WTC11 (cell line): Measurements from ENCODE around the gene OASL. TPM values are rescaled to one million over a fixed set of nuclear protein-coding genes. Genes with fewer than 3 reads are reported as not detected.

Source experiments
- ATAC-seq: fragments of 200-7000 bp; cut with Tn5 transposase; 2 replicates; pipeline ENCODE4 v1.10.0; 2021; ENCODE audit warnings: mild to moderate bottlenecking, moderate library complexity
- CTCF ChIA-PET: fragments of 300-600 bp; sonication (Branson Sonifier 250); formaldehyde crosslinking; loops from one replicate; lab custom pipeline; 2021; ENCODE audit warnings: antibody characterized with exemption; lab: Charles Lee
- POLR2A ChIA-PET: fragments of 350-600 bp; sonication (Branson Sonifier 250); formaldehyde crosslinking; loops from one replicate; lab custom pipeline; 2021; ENCODE audit warnings: antibody characterized with exemption; lab: Charles Lee
- DNase-seq: peaks from one replicate; pipeline ENCODE4 v3.0.0; 2021; ENCODE audit warnings: low spot score
- H3K27ac Mint-ChIP-seq: 2 replicates; pipeline ENCODE4 v1.8.0; 2021; ENCODE audit warnings: mixed read lengths
- H3K27me3 Mint-ChIP-seq: 2 replicates; pipeline ENCODE4 v1.8.0; 2021; ENCODE audit warnings: low read depth, mild to moderate bottlenecking, moderate library complexity, mixed read lengths
- H3K36me3 Mint-ChIP-seq: 2 replicates; pipeline ENCODE4 v1.8.0; 2021; ENCODE audit warnings: mixed read lengths
- H3K4me1 Mint-ChIP-seq: 2 replicates; pipeline ENCODE4 v1.8.0; 2022; ENCODE audit warnings: mixed read lengths
- H3K4me3 Mint-ChIP-seq: 2 replicates; pipeline ENCODE4 v1.8.0; 2021; ENCODE audit warnings: mild to moderate bottlenecking, moderate library complexity, mixed read lengths
- H3K9me3 Mint-ChIP-seq: 2 replicates; pipeline ENCODE4 v1.8.0; 2021; ENCODE audit warnings: mixed read lengths
- E2F5 ChIP-seq: sonication (generic); formaldehyde crosslinking; IDR thresholded peaks from 2 replicates; pipeline ENCODE4 v1.8.1; 2022; ENCODE audit warnings: mild to moderate bottlenecking, moderate library complexity, missing genetic modification reagents
- HMGA2 ChIP-seq: fragments of 250-450 bp; sonication (Bioruptor Pico); IDR thresholded peaks from 2 replicates; pipeline ENCODE4 v1.4.0; 2021; ENCODE audit warnings: mild to moderate bottlenecking, moderate library complexity
- KAT7 ChIP-seq: sonication (generic); formaldehyde crosslinking; IDR thresholded peaks from 2 replicates; pipeline ENCODE4 v1.8.1; 2023; ENCODE audit warnings: missing genetic modification reagents, mild to moderate bottlenecking, borderline replicate concordance
- MYBL2 ChIP-seq: sonication (generic); formaldehyde crosslinking; IDR thresholded peaks from 2 replicates; pipeline ENCODE4 v1.8.1; 2023; ENCODE audit warnings: mild to moderate bottlenecking, moderate library complexity, missing genetic modification reagents
- NR2C2 ChIP-seq: sonication (generic); formaldehyde crosslinking; IDR thresholded peaks from 2 replicates; pipeline ENCODE4 v1.8.0; 2022; ENCODE audit warnings: mild to moderate bottlenecking, missing genetic modification reagents
- OVOL2 ChIP-seq: fragments of 250-450 bp; sonication (Bioruptor Pico); IDR thresholded peaks from 2 replicates; pipeline ENCODE4 v1.9.0; 2021; ENCODE audit warnings: mild to moderate bottlenecking, borderline replicate concordance
- RELA ChIP-seq: sonication (generic); formaldehyde crosslinking; IDR thresholded peaks from 2 replicates; pipeline ENCODE4 v1.8.1; 2022; ENCODE audit warnings: missing genetic modification reagents, mild to moderate bottlenecking, borderline replicate concordance
- RORB ChIP-seq: fragments of 250-450 bp; sonication (Bioruptor Pico); IDR thresholded peaks from 2 replicates; pipeline ENCODE4 v1.9.0; 2021; ENCODE audit warnings: mild to moderate bottlenecking
- SMAD3 ChIP-seq: sonication (generic); formaldehyde crosslinking; IDR thresholded peaks from 2 replicates; pipeline ENCODE4 v1.8.0; 2022; ENCODE audit warnings: missing genetic modification reagents, mild to moderate bottlenecking, borderline replicate concordance
- TCF7 ChIP-seq: sonication (generic); formaldehyde crosslinking; IDR thresholded peaks from 2 replicates; pipeline ENCODE4 v1.8.0; 2022; ENCODE audit warnings: mild to moderate bottlenecking, low read depth, missing genetic modification reagents, moderate library complexity
- ZBTB21 ChIP-seq: sonication (generic); formaldehyde crosslinking; IDR thresholded peaks from 2 replicates; pipeline ENCODE4 v1.8.1; 2023; ENCODE audit warnings: mild to moderate bottlenecking, missing genetic modification reagents, borderline replicate concordance
- ZNF138 ChIP-seq: sonication (generic); formaldehyde crosslinking; conservative IDR thresholded peaks from 2 replicates; pipeline ENCODE4 v1.8.1; 2022; ENCODE audit warnings: mild to moderate bottlenecking, moderate library complexity, missing genetic modification reagents
- ZNF219 ChIP-seq: sonication (generic); formaldehyde crosslinking; IDR thresholded peaks from 2 replicates; pipeline ENCODE4 v1.8.0; 2023; ENCODE audit warnings: missing genetic modification reagents, mild to moderate bottlenecking, borderline replicate concordance
- ZNF263 ChIP-seq: sonication (generic); formaldehyde crosslinking; IDR thresholded peaks from 2 replicates; pipeline ENCODE4 v1.8.1; 2022; ENCODE audit warnings: low read depth, mild to moderate bottlenecking, moderate library complexity, missing genetic modification reagents
- ZNF396 ChIP-seq: fragments of 250-450 bp; sonication (Bioruptor Pico); IDR thresholded peaks from 2 replicates; pipeline ENCODE4 v1.8.0; 2021; ENCODE audit warnings: mild to moderate bottlenecking, moderate library complexity, borderline replicate concordance
- total RNA-seq: library from RNA; stranded (reverse); gene quantifications from 3 replicates; pipeline ENCODE4 v1.2.3, GENCODE V29; 2021
- TF ChIP-seq, protein P1 (sequence below): fragments of 250-450 bp; sonication (Bioruptor Pico); conservative IDR thresholded peaks from 2 replicates; pipeline ENCODE4 v1.9.0; 2021; ENCODE audit warnings: mild to moderate bottlenecking
- TF ChIP-seq, protein P2 (sequence below): sonication (generic); formaldehyde crosslinking; IDR thresholded peaks from 2 replicates; pipeline ENCODE4 v1.8.1; 2023; ENCODE audit warnings: mild to moderate bottlenecking, missing genetic modification reagents, moderate library complexity
- TF ChIP-seq, protein P3 (sequence below): fragments of 200-600 bp; IDR thresholded peaks from 2 replicates; pipeline ENCODE4 v1.8.0; 2022; ENCODE audit warnings: antibody characterized with exemption
- TF ChIP-seq, protein P4 (sequence below): sonication (generic); formaldehyde crosslinking; IDR thresholded peaks from 2 replicates; pipeline ENCODE4 v1.8.1; 2023; ENCODE audit warnings: mild to moderate bottlenecking, missing genetic modification reagents
- TF ChIP-seq, protein P5 (sequence below): sonication (generic); formaldehyde crosslinking; IDR thresholded peaks from 2 replicates; pipeline ENCODE4 v1.8.1; 2023; ENCODE audit warnings: mild to moderate bottlenecking, moderate library complexity, missing genetic modification reagents

The OASL gene
- total RNA-seq, 1 experiment from 2014 or later: 0.28 TPM

DNA sequence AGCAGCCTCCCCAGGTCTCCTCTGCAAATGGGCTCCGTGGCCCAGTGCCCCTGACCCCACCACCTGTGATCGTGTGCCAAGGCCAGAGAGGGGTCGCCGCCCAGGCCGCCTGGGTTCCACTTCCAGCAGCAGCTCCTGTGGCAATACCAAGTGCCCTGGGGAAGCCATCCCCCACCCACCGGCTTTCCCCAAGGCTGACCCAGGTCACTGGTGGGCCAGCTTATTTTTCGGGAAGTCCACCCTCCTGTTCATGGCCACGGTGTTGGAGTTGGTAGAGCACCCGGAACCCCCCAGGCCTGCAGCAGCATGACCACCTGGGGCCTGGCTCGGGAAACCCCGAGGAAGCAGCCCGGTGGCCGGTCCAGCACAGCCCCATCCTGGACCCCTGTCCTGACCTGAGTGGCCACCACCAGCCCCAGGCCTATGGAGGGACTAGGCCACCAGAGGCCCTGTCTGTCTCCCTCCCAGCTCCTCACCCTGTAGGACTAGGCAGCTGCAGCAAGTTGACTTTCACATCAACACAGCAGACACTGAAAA lies 40.8 kb upstream of the OASL start:
- CTCF ChIA-PET: interaction anchor here (1.2 to 2.0 kb wide), 3 partner anchors 20 to 75 kb away, joined by 3 to 4 read pairs (median 4); no protein-coding TSS in a partner anchor
- ATAC-seq (no peak), DNase-seq (no peak)
- POLR2A ChIA-PET: no interaction called here
- Mint-ChIP-seq H3K4me3 (no peak overlapping the region), H3K4me1 (no peaks in the 10 kb centered on the region), H3K9me3 (peaks cover 16% of the 10 kb centered on the region), H3K36me3 (peaks cover 11% of the 10 kb centered on the region), H3K27me3 (no peaks in the 10 kb centered on the region), H3K27ac (no peak overlapping the region)
- TF ChIP-seq TCF7 (no peak), NR2C2 (CRISPR knock-in tag) (no peak), RELA (no peak), KAT7 (CRISPR knock-in tag) (no peak), HMGA2 (CRISPR knock-in tag) (no peak), RORB (no peak), ZNF219 (no peak), MYBL2 (CRISPR knock-in tag) (no peak), E2F5 (CRISPR knock-in tag) (no peak), ZNF396 (CRISPR knock-in tag) (no peak), SMAD3 (CRISPR knock-in tag) (no peak), ZNF138 (CRISPR knock-in tag) (no peak), ZNF263 (no peak), ZBTB21 (CRISPR knock-in tag) (no peak), OVOL2 (no peak)
- TF ChIP-seq, protein P1, sequence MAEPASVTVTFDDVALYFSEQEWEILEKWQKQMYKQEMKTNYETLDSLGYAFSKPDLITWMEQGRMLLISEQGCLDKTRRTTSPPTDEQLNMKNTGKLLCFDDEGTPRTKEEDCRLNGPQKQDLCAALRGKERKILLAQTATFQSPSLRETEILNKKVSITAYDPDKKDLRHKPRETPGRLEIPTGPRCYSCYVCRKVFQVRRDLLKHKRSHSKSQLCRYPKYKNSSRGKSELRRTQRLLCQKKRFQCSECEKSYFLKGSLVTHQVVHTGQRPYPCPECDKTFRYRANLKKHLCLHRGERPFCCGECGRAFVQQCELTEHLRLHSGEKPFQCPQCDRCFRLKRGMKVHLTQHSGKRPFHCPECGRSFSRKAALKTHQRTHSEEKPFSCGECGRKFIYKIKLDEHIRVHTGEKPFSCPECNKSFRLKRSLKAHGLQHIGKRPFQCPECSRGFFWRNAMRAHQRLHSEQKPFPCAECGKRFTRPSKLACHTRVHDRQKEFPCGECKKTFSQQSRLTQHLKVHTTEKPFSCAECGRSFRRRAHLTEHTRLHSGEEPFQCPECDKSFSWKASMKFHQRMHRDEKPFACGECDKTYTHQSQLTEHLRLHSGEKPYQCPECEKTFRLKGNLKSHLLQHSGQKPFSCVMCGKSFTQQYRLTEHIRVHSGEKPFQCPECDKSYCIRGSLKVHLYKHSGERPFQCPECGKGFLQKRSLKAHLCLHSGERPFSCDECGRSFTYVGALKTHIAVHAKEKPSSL: no peak
- TF ChIP-seq, protein P2, sequence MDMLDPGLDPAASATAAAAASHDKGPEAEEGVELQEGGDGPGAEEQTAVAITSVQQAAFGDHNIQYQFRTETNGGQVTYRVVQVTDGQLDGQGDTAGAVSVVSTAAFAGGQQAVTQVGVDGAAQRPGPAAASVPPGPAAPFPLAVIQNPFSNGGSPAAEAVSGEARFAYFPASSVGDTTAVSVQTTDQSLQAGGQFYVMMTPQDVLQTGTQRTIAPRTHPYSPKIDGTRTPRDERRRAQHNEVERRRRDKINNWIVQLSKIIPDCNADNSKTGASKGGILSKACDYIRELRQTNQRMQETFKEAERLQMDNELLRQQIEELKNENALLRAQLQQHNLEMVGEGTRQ (CRISPR knock-in tag): no peak
- TF ChIP-seq, protein P3, sequence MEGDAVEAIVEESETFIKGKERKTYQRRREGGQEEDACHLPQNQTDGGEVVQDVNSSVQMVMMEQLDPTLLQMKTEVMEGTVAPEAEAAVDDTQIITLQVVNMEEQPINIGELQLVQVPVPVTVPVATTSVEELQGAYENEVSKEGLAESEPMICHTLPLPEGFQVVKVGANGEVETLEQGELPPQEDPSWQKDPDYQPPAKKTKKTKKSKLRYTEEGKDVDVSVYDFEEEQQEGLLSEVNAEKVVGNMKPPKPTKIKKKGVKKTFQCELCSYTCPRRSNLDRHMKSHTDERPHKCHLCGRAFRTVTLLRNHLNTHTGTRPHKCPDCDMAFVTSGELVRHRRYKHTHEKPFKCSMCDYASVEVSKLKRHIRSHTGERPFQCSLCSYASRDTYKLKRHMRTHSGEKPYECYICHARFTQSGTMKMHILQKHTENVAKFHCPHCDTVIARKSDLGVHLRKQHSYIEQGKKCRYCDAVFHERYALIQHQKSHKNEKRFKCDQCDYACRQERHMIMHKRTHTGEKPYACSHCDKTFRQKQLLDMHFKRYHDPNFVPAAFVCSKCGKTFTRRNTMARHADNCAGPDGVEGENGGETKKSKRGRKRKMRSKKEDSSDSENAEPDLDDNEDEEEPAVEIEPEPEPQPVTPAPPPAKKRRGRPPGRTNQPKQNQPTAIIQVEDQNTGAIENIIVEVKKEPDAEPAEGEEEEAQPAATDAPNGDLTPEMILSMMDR: no peak
- TF ChIP-seq, protein P4, sequence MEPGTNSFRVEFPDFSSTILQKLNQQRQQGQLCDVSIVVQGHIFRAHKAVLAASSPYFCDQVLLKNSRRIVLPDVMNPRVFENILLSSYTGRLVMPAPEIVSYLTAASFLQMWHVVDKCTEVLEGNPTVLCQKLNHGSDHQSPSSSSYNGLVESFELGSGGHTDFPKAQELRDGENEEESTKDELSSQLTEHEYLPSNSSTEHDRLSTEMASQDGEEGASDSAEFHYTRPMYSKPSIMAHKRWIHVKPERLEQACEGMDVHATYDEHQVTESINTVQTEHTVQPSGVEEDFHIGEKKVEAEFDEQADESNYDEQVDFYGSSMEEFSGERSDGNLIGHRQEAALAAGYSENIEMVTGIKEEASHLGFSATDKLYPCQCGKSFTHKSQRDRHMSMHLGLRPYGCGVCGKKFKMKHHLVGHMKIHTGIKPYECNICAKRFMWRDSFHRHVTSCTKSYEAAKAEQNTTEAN (CRISPR knock-in tag): no peak
- TF ChIP-seq, protein P5, sequence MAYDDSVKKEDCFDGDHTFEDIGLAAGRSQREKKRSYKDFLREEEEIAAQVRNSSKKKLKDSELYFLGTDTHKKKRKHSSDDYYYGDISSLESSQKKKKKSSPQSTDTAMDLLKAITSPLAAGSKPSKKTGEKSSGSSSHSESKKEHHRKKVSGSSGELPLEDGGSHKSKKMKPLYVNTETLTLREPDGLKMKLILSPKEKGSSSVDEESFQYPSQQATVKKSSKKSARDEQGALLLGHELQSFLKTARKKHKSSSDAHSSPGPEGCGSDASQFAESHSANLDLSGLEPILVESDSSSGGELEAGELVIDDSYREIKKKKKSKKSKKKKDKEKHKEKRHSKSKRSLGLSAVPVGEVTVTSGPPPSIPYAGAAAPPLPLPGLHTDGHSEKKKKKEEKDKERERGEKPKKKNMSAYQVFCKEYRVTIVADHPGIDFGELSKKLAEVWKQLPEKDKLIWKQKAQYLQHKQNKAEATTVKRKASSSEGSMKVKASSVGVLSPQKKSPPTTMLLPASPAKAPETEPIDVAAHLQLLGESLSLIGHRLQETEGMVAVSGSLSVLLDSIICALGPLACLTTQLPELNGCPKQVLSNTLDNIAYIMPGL: no peak
